Measurements from ENCODE around the gene PPP2R3A. TPM values are rescaled to one million over a fixed set of nuclear protein-coding genes. Genes with fewer than 3 reads are reported as not detected.

PPP2R3A gene
- total and polyA plus RNA-seq, 9 of the 15 experiments (the other 6 are each of a cell fraction or from before 2014, with no cell fraction given): 0.10 to 0.50 (median 0.24) TPM

DNA sequence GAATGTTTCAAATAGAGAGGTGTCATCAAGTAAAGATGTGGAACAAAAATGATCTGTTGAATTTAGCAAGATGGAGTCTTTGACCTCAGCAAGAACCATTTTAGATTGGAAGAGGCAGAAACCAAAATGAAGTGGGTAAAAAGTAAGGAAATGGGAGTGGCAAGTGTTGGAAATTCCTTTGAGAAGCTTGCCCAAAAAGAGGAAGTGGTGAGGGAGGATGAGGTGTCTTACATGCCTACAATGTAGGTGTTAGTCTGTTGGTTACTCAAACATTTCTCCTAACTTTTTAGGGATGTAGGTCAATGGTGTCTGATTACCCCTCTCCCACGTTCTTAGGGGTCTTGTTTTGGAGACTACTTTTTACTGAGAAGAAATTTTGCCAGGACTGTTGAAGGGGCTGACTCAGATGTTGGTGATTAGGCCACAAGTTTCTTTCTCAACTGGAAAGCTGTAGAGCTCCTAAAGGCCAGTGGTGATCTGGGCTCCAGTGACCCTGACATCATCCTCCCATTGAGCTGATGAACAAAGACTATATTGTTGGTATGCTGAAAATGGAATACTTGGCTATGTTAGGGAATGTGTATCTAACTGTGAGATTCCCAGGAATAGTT, 5.1 kb downstream of the PPP2R3A start:
- intact Hi-C loops (cut with micrococcal nuclease): no loop called here
- POLR2A ChIA-PET: no interaction called here
- no TSS peak for BruUV-seq (replicated peaks)
- Histone ChIP-seq H3K36me3 (ENCODE audit: control insufficient read depth, insufficient read depth, low read length) (no peaks in the 10 kb centered on the region), H3K9me3 (replicated peaks; ENCODE audit: control insufficient read depth, insufficient read depth, low read depth, low read length) (no peaks in the 10 kb centered on the region), H3K27ac (ENCODE audit: extremely low read depth, low read depth, low read length) (no peak overlapping the region), H3K79me2 (ENCODE audit: control insufficient read depth, insufficient read depth, low read length) (no peaks in the 10 kb centered on the region), H3K27me3 (ENCODE audit: control insufficient read depth in 2 of 2, insufficient read depth in 2 of 2, low read length in 2 of 2) (no peaks in the 10 kb centered on the region; a peak in 1 of 5 replicates), H3K9ac (ENCODE audit: insufficient read depth in 1 of 2, low read depth in 2 of 2, low read length in 2 of 2) (no peak overlapping the region), H3K4me1 (replicated peaks in 1 of 2; ENCODE audit: control insufficient read depth in 2 of 2, insufficient read depth in 2 of 2, low read length in 2 of 2) (peaks cover 0 to 7% of the 10 kb centered on the region in 2 experiments; a peak in 1 of 5 replicates), H4K20me1 (replicated peaks; ENCODE audit: control insufficient read depth, insufficient read depth, low read length) (no peaks in the 10 kb centered on the region), H3K4me3 (no peak overlapping the region), H3K4me2 (ENCODE audit: insufficient read depth, low read length) (no peak overlapping the region), H2AFZ (ENCODE audit: low read depth, low read length) (no peak overlapping the region), H3K9me1 (ENCODE audit: control insufficient read depth, insufficient read depth, low read length) (no peaks in the 10 kb centered on the region)
- in situ Hi-C loops (cut with MboI): no loop called here
- DNase-seq (ENCODE audit: extremely low read depth in 1 of 4, low spot score in 3 of 4) (no peak), FAIRE-seq (no peak), ATAC-seq (no peak)
- TF ChIP-seq POLR3A (IDR thresholded peaks at IDR 0.05; ENCODE audit: borderline replicate concordance, extremely low read depth, insufficient read depth, insufficient read length) (no peak), GABPB1 (CRISPR knock-in tag; IDR thresholded peaks at IDR 0.05) (no peak), SPI1 (IDR thresholded peaks at IDR 0.05; ENCODE audit: borderline replicate concordance, low read depth, low read length) (peak; percentile 97)
- 0% methylated on average over 1 of the region's 1 CpG for WGBS (ENCODE audit: insufficient coverage, low coverage, missing lambda C conversion rate)
- CTCF ChIA-PET (ENCODE audit: low intra/inter-chr PET ratio): no interaction called here

DNA sequence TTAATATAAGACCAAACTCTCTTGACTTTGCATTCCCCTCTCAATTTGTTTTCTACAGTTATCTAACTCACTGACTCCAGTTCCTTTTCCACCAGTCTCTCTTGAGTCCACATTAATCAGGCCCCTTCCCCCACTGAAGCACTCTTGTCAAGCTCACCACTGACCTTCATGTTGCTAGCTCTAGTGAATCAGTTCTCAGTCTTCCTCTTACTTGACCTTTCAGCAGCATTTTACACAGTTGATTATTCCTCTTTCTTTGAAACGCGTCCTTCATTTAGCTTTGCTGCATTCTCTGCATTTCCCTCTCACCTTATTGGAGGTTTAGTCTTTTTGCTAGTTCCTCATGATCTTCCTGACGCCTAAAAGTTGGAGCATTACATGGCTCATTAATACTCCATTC, 8.3 kb downstream of the PPP2R3A start:
- intact Hi-C loops (cut with micrococcal nuclease): no loop called here
- no peak for TF ChIP-seq IFI16 (CRISPR knock-in tag; IDR thresholded peaks at IDR 0.05)
- no peak for TF ChIP-seq ZNF140 (CRISPR knock-in tag; IDR thresholded peaks at IDR 0.05)
- TF ChIP-seq, protein P1, sequence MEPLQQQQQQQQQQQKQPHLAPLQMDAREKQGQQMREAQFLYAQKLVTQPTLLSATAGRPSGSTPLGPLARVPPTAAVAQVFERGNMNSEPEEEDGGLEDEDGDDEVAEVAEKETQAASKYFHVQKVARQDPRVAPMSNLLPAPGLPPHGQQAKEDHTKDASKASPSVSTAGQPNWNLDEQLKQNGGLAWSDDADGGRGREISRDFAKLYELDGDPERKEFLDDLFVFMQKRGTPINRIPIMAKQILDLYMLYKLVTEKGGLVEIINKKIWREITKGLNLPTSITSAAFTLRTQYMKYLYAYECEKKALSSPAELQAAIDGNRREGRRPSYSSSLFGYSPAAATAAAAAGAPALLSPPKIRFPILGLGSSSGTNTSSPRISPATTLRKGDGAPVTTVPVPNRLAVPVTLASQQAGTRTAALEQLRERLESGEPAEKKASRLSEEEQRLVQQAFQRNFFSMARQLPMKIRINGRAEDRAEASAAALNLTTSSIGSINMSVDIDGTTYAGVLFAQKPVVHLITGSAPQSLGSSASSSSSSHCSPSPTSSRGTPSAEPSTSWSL (CRISPR knock-in tag; IDR thresholded peaks at IDR 0.05; ENCODE audit: borderline replicate concordance): no peak
- TF ChIP-seq BRD9 (IDR thresholded peaks at IDR 0.05; ENCODE audit: low read depth, partially characterized antibody): no peak
- no peak for TF ChIP-seq MBD2 (IDR thresholded peaks at IDR 0.05; ENCODE audit: borderline replicate concordance, low read depth)
- no peaks in the 10 kb centered on the region for H3K36me3 ChIP-seq (ENCODE audit: control insufficient read depth, insufficient read depth, low read length)
- no peaks in the 10 kb centered on the region for H4K20me1 ChIP-seq (replicated peaks; ENCODE audit: control insufficient read depth, insufficient read depth, low read length)
- POLR2A ChIA-PET: no interaction called here
- no peaks in the 10 kb centered on the region for H3K9me3 ChIP-seq (replicated peaks; ENCODE audit: control insufficient read depth, insufficient read depth, low read depth, low read length)
- CTCF ChIA-PET (ENCODE audit: low intra/inter-chr PET ratio): no interaction called here
- no peaks in the 10 kb centered on the region; a peak in 1 of 5 replicates for H3K27me3 ChIP-seq (ENCODE audit: control insufficient read depth in 2 of 2, insufficient read depth in 2 of 2, low read length in 2 of 2)
- H3K4me2 ChIP-seq (ENCODE audit: insufficient read depth, low read length): no peak overlapping the region
- BruUV-seq (replicated peaks): no TSS peak
- no peaks in the 10 kb centered on the region for H3K79me2 ChIP-seq (ENCODE audit: control insufficient read depth, insufficient read depth, low read length)
- in situ Hi-C loops (cut with MboI): no loop called here
- no peak for ATAC-seq
- no peaks in the 10 kb centered on the region for H3K9me1 ChIP-seq (ENCODE audit: control insufficient read depth, insufficient read depth, low read length)
- H3K27ac ChIP-seq (ENCODE audit: extremely low read depth, low read depth, low read length): no peak overlapping the region
- no peak overlapping the region for H3K9ac ChIP-seq (ENCODE audit: insufficient read depth in 1 of 2, low read depth in 2 of 2, low read length in 2 of 2)
- no peak for DNase-seq (ENCODE audit: extremely low read depth in 1 of 4, low spot score in 3 of 4)
- H3K4me3 ChIP-seq: no peak overlapping the region
- FAIRE-seq: no peak
- no peaks in the 10 kb centered on the region for H3K4me1 ChIP-seq (replicated peaks in 1 of 2; ENCODE audit: control insufficient read depth in 2 of 2, insufficient read depth in 2 of 2, low read length in 2 of 2)
- 0% methylated on average over 3 of the region's 3 CpGs for WGBS (ENCODE audit: insufficient coverage, low coverage, missing lambda C conversion rate)
- H2AFZ ChIP-seq (ENCODE audit: low read depth, low read length): no peak overlapping the region

Measured in K562 (cell line).